Esophagus squamous epithelium (tissue), 5 donors: Measurements from ENCODE around the gene RUVBL1. TPM values are rescaled to one million over a fixed set of nuclear protein-coding genes. Genes with fewer than 3 reads are reported as not detected.
A peak's percentile ranks its signal among the peaks of the same experiment; 100 is the strongest.

Experiments
- DNase-seq: peaks from one replicate; lab custom pipeline; 2025; lab: John Stamatoyannopoulos, UW
- H3K27ac ChIP-seq, 4 donors: fragments of 200-600 bp; sonication (generic); one replicate each; pipeline ENCODE4 v1.5.1; 2016 to 2019; ENCODE audit warnings: mild to moderate bottlenecking in 1 of 4
- H3K27me3 ChIP-seq, 4 donors: fragments of 200-600 bp; sonication (generic); 1 replicate in 3 of 4; 2 replicates in 1 of 4; pipeline versions ENCODE4 v1.5.1 to v1.6.0; 2017 to 2021; ENCODE audit warnings: antibody characterized with exemption in 1 of 4
- H3K36me3 ChIP-seq, 3 donors: fragments of 200-600 bp; sonication (generic); one replicate each; pipeline ENCODE4 v1.5.1; 2016 to 2019
- H3K4me1 ChIP-seq, 3 donors: fragments of 200-600 bp; sonication (generic); one replicate each; pipeline ENCODE4 v1.5.1; 2017 to 2019
- H3K4me3 ChIP-seq, 4 donors: fragments of 200-600 bp; sonication (generic); 1 replicate in 3 of 4; 2 replicates in 1 of 4; pipeline ENCODE4 v1.5.1; 2016 to 2019; ENCODE audit warnings: mild to moderate bottlenecking in 2 of 4, moderate library complexity in 1 of 4
- H3K9me3 ChIP-seq, 3 donors: fragments of 200-600 bp; sonication (generic); one replicate each; pipeline ENCODE4 v1.5.1; 2016 to 2019
- CTCF ChIP-seq, 6 experiments: fragments of 450-650 bp in 4 of 6; fragments of 200-600 bp in 2 of 6; sonication (generic) in 2 of 6; IDR thresholded peaks; one replicate each; pipeline ENCODE4 v1.5.1; 2016 to 2019; ENCODE audit warnings: antibody characterized with exemption in 6 of 6, mild to moderate bottlenecking in 4 of 6, moderate library complexity in 4 of 6
- POLR2A ChIP-seq, 4 donors: fragments of 450-650 bp; IDR thresholded peaks; one replicate each; pipeline ENCODE4 v1.6.1; 2017; ENCODE audit warnings: antibody characterized with exemption in 4 of 4, mild to moderate bottlenecking in 4 of 4, moderate library complexity in 3 of 4
- WGBS, 2 donors: methylation state at CpG; one replicate each; pipeline ENCODE4 v1.1.5; 2018; 5-methylcytosine and 5-hydroxymethylcytosine counted together
- intact Hi-C: fragments of 100-400 bp; cut with DNase I; formaldehyde crosslinking; loops from one replicate; pipeline ENCODE4 v1.15.0; 2022
- total RNA-seq, 4 donors: library from RNA; depleted of rRNA; stranded (reverse); fragments of >200 nt; gene quantifications; one replicate each; pipeline ENCODE4 v1.1.0, GENCODE V29; 2016
- donor health status: DM: yes; HTN: yes; CAD: no.

The RUVBL1 gene
- total RNA-seq, 4 donors from 2014 or later = 17.6 to 50.4 (median 34.3) TPM

GRCh38 chr3:128083980-128084674 is 39.5 kb downstream of the RUVBL1 start:
- TF ChIP-seq CTCF (IDR thresholded peaks at IDR 0.05) = no peak
- no peak for TF ChIP-seq POLR2A (IDR thresholded peaks at IDR 0.05)
- H3K9me3 ChIP-seq = peaks cover 0 to under 1% (median 0%) of the 10 kb centered on the region in 3 donors
- peaks cover 0 to 21% (median 5%) of the 10 kb centered on the region in 3 donors for H3K4me1 ChIP-seq
- H3K36me3 ChIP-seq = peaks cover 0 to 89% (median 8%) of the 10 kb centered on the region in 3 donors
- no peak for DNase-seq
- no peaks in the 10 kb centered on the region for H3K27me3 ChIP-seq
- 68 to 70% methylated on average over 9 of the region's 9 CpGs for WGBS, 2 donors
- peak overlapping the region in 1 of 4 donors; percentile 52 for H3K27ac ChIP-seq
- no peak overlapping the region for H3K4me3 ChIP-seq
- intact Hi-C loops = no loop called here

GRCh38 chr3:128083396-128083795 is 40.2 kb downstream of the RUVBL1 start:
- H3K4me1 ChIP-seq = peaks cover 0 to 21% (median 5%) of the 10 kb centered on the region in 3 donors
- H3K36me3 ChIP-seq = peaks cover 0 to 97% (median 8%) of the 10 kb centered on the region in 3 donors
- no peak for DNase-seq
- intact Hi-C loops = no loop called here
- WGBS, 2 donors = 90% methylated on average over 2 of the region's 10 CpGs; no CpG with 5 or more reads in 1 of the 2 donors
- no peaks in the 10 kb centered on the region for H3K27me3 ChIP-seq
- peak overlapping the region in 2 of 4 donors; percentile 37 to 47 for H3K27ac ChIP-seq
- no peak for TF ChIP-seq CTCF (IDR thresholded peaks at IDR 0.05)
- no peak for TF ChIP-seq POLR2A (IDR thresholded peaks at IDR 0.05)
- H3K9me3 ChIP-seq = no peaks in the 10 kb centered on the region
- H3K4me3 ChIP-seq = no peak overlapping the region

DNA sequence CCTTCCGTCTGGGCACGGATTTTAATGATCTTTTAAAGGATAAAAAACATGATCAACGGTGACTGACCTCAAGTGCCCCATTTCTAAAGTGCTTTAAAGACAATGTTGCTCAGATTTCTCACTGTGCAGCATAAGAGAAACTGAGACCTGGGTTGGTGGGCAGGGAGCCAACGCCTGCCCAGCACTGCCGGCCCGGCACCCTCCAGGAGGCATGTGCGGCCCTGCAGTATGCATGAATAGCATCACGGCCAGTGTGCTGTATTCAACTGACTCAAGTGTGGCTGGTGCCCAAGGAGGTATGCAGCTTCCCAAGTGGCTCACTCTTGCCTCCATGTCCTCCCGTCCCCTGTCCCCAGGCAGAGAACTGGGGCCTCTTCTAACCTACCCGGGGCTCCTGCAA is 41.1 kb downstream of the RUVBL1 start:
- Histone ChIP-seq H3K27me3 (no peaks in the 10 kb centered on the region), H3K4me3 (no peak overlapping the region), H3K4me1 (peaks cover 0 to 25% (median 5%) of the 10 kb centered on the region in 3 donors), H3K9me3 (no peaks in the 10 kb centered on the region), H3K27ac (no peak overlapping the region), H3K36me3 (peaks cover 0 to 92% (median 8%) of the 10 kb centered on the region in 3 donors)
- intact Hi-C loops = no loop called here
- no peak for DNase-seq
- 90 to 95% methylated on average over 5 of the region's 10 CpGs for WGBS, 2 donors
- TF ChIP-seq POLR2A (IDR thresholded peaks at IDR 0.05) (no peak), CTCF (IDR thresholded peaks at IDR 0.05) (no peak)

- H3K36me3 ChIP-seq = peaks cover 0 to 85% (median 8%) of the 10 kb centered on the region in 3 donors
- no peak for DNase-seq
- H3K9me3 ChIP-seq = no peaks in the 10 kb centered on the region
- 84 to 86% methylated on average over 4 of the region's 4 CpGs for WGBS, 2 donors
- no peak overlapping the region for H3K27ac ChIP-seq
- no peaks in the 10 kb centered on the region for H3K27me3 ChIP-seq
- TF ChIP-seq CTCF (IDR thresholded peaks at IDR 0.05) (no peak), POLR2A (IDR thresholded peaks at IDR 0.05) (no peak)
- intact Hi-C loops = no loop called here
- peaks cover 5 to 32% (median 5%) of the 10 kb centered on the region in 3 donors for H3K4me1 ChIP-seq
- H3K4me3 ChIP-seq = no peak overlapping the region
Observed at GRCh38 chr3:128081846-128082245, 41.8 kb downstream of the RUVBL1 start.

DNA sequence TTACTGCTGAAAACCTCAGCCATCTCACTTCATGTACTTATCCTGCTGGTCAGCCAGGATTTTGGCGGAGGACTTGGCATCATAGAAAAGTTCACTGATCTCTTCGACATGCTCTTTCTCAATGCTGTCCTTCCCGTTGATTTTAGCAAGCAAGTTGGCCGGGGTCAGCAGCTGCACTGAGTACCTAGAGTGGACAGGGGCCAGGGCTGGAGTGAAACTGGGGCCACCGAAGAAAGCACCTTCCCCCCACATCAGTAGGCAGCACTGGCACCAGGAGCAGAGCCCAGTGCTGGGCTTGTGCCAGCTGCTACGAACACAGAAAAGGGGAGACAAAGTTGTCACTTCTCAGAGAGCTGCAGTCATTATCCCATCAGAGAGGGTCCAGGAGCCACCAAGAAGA is 42.4 kb downstream of the RUVBL1 start:
- Histone ChIP-seq H3K4me3 (no peak overlapping the region), H3K27ac (no peak overlapping the region), H3K9me3 (no peaks in the 10 kb centered on the region), H3K27me3 (no peaks in the 10 kb centered on the region), H3K4me1 (peaks cover 10 to 38% (median 11%) of the 10 kb centered on the region in 3 donors), H3K36me3 (peaks cover 0 to 79% (median 8%) of the 10 kb centered on the region in 3 donors)
- no peak for TF ChIP-seq POLR2A (IDR thresholded peaks at IDR 0.05)
- TF ChIP-seq CTCF (IDR thresholded peaks at IDR 0.05) = no peak
- WGBS, 2 donors = 57 to 71% methylated on average over 1 to 2 of the region's 6 CpGs
- intact Hi-C loops = no loop called here
- no peak for DNase-seq
